Vagina (tissue), 2 donors: ENCODE results near the gene SLC35F1. TPM values are rescaled to one million over a fixed set of nuclear protein-coding genes. Genes with fewer than 3 reads are reported as not detected.
"Not testable (repeated sequence)": the region's sequence is repeated elsewhere in the genome, so short reads cannot be mapped to it uniquely, and the experiment has no call there.

ENCODE experiments used
- DNase-seq, 2 donors: peaks; one replicate each; pipeline ENCODE4 v3.0.0-alpha.2; 2017; ENCODE audit errors: extremely low spot score in 2 of 2
- H3K27ac ChIP-seq: fragments of 200-600 bp; sonication (generic); one replicate; pipeline ENCODE4 v1.5.1; 2019
- H3K27me3 ChIP-seq: fragments of 200-600 bp; sonication (generic); one replicate; pipeline ENCODE4 v1.5.1; 2019
- H3K36me3 ChIP-seq, 2 donors: fragments of 200-600 bp; sonication (generic); one replicate each; pipeline ENCODE4 v1.5.1; 2017 to 2019
- H3K4me1 ChIP-seq: fragments of 200-600 bp; sonication (generic); one replicate; pipeline ENCODE4 v1.5.1; 2019
- H3K4me3 ChIP-seq, 2 donors: fragments of 200-600 bp; sonication (generic); 1 replicate in 1 of 2; 2 replicates in 1 of 2; pipeline ENCODE4 v1.5.1; 2016 to 2019
- H3K9me3 ChIP-seq: fragments of 200-600 bp; sonication (generic); one replicate; pipeline ENCODE4 v1.5.1; 2019
- POLR2A ChIP-seq, 2 donors: fragments of 450-650 bp; IDR thresholded peaks; one replicate each; pipeline ENCODE4 v1.6.1; 2017; ENCODE audit warnings: antibody characterized with exemption in 2 of 2, mild to moderate bottlenecking in 2 of 2, moderate library complexity in 2 of 2
- POLR2AphosphoS5 ChIP-seq, 2 donors: sonication (generic); formaldehyde crosslinking; IDR thresholded peaks; one replicate each; pipeline ENCODE4 v1.9.0; 2017; ENCODE audit warnings: antibody characterized with exemption in 2 of 2, mild to moderate bottlenecking in 2 of 2, low read depth in 1 of 2; ENCODE audit not compliant: insufficient read depth in 1 of 2
- intact Hi-C: fragments of 100-400 bp; cut with DNase I; formaldehyde crosslinking; loops from one replicate; pipeline ENCODE4 v1.15.1; 2023
- total RNA-seq: library from RNA; depleted of rRNA; stranded (reverse); fragments of >200 nt; gene quantifications from one replicate; pipeline ENCODE4 v1.2.3, GENCODE V29; 2016
- TF ChIP-seq, protein P1 (sequence below), 3 experiments: fragments of 450-650 bp in 2 of 3; fragments of 200-600 bp in 1 of 3; sonication (generic) in 1 of 3; IDR thresholded peaks; one replicate each; pipeline ENCODE4 v1.5.1; 2017 to 2019; ENCODE audit warnings: antibody characterized with exemption in 3 of 3, mild to moderate bottlenecking in 2 of 3, moderate library complexity in 2 of 3

The SLC35F1 gene
- total RNA-seq: 2.7 TPM

DNA sequence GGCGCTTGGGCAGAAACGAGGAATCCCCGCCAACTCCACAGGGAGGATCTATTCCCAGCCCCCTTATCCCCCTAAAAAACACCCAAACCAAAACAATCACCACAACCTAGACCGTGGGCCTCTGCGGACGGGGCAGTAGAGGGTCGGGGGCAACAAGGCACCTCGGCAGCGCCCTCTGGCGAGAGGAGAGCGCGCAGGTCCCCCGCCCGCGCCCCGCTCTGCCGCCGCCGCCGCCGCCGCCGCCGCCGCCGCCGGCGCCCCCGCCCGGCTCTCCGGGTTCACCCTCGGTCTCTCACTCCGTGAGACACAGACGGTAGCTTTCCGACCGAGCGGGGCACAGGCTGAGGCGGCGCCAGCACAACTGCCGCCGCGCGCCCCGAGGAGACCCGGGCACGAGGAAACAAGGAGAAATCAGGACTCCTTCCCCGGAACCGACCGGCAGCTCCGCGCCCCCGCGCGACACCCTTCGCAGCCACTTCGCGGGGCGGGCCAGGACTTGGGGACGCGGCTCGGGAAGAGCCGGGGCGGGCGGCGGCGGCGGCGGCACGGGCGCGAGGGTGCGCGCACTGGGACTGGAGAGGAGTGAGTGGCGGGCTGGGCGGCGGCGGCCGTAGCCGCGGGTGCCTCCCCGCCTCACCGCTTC lies at the start of gene SLC35F1:
Gene SLC35F1 (plus strand): TSS at position 307 of the 643 bp plus-strand sequence.
- Histone ChIP-seq H3K27ac (no peak within 1 kb of the TSS), H3K9me3 (no peaks in the 10 kb centered on the region), H3K27me3 (no peaks in the 10 kb centered on the region), H3K36me3 (no peaks in the 10 kb centered on the region), H3K4me1 (peaks cover 9% of the 10 kb centered on the region), H3K4me3 (peak within 1 kb of the TSS; percentile 44 to 63)
- DNase-seq: no peak
- intact Hi-C loops: no loop called here
- TF ChIP-seq POLR2A (IDR thresholded peaks at IDR 0.05): no peak
- TF ChIP-seq POLR2AphosphoS5 (IDR thresholded peaks at IDR 0.05; ENCODE audit: insufficient read depth in 1 of 2, low read depth in 1 of 2): no peak
- TF ChIP-seq, protein P1, sequence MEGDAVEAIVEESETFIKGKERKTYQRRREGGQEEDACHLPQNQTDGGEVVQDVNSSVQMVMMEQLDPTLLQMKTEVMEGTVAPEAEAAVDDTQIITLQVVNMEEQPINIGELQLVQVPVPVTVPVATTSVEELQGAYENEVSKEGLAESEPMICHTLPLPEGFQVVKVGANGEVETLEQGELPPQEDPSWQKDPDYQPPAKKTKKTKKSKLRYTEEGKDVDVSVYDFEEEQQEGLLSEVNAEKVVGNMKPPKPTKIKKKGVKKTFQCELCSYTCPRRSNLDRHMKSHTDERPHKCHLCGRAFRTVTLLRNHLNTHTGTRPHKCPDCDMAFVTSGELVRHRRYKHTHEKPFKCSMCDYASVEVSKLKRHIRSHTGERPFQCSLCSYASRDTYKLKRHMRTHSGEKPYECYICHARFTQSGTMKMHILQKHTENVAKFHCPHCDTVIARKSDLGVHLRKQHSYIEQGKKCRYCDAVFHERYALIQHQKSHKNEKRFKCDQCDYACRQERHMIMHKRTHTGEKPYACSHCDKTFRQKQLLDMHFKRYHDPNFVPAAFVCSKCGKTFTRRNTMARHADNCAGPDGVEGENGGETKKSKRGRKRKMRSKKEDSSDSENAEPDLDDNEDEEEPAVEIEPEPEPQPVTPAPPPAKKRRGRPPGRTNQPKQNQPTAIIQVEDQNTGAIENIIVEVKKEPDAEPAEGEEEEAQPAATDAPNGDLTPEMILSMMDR (IDR thresholded peaks at IDR 0.05): no peak

DNA sequence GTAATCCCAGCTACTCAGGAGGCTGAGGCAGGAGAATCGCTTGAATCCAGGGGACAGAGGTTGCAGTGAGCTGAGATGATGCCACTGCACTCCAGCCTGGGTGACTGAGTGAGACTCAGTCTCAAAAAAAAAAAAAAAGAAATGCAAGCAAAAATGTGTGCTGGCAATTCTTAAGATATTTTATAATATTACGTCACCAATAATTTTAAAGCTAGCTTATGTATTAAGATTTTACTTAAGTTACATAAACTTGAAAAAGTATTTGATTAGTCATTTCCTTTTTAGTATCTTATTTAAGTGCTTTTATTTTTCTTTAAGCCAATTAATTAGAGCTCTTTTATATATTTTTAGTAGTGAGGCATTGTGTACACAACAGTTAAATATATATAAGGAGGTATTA lies 48.5 kb upstream of the SLC35F1 start:
- H3K36me3 ChIP-seq, H3K4me3 ChIP-seq, DNase-seq, H3K4me1 ChIP-seq, H3K9me3 ChIP-seq, H3K27ac ChIP-seq, intact Hi-C loops, H3K27me3 ChIP-seq: not testable (repeated sequence)

DNA sequence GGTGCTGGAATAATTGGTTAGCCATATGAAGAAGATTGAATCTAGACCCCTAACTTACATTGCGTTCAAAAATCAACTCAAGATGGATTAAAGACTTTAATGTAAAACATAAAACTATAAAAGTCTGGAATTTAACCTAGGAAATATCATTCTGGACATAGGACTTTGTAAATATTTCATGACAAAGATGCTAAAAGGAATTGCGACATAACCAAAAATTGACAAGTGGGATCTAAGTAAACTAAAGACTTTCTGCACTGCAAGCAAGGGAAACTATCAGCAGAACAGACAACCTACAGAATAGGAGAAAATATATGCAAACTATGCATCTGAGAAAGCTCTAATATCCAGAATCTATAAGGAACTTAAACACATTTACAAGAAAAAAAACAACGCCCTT lies 45.5 kb upstream of the SLC35F1 start:
- Histone ChIP-seq H3K27ac (no peak overlapping the region), H3K27me3 (no peaks in the 10 kb centered on the region), H3K4me3 (no peak overlapping the region), H3K4me1 (no peaks in the 10 kb centered on the region), H3K36me3 (no peaks in the 10 kb centered on the region), H3K9me3 (no peaks in the 10 kb centered on the region)
- TF ChIP-seq, protein P1 (IDR thresholded peaks at IDR 0.05): no peak
- TF ChIP-seq POLR2A (IDR thresholded peaks at IDR 0.05) (no peak), POLR2AphosphoS5 (IDR thresholded peaks at IDR 0.05; ENCODE audit: insufficient read depth in 1 of 2, low read depth in 1 of 2) (no peak)
- intact Hi-C loops: no loop called here
- DNase-seq: no peak

DNA sequence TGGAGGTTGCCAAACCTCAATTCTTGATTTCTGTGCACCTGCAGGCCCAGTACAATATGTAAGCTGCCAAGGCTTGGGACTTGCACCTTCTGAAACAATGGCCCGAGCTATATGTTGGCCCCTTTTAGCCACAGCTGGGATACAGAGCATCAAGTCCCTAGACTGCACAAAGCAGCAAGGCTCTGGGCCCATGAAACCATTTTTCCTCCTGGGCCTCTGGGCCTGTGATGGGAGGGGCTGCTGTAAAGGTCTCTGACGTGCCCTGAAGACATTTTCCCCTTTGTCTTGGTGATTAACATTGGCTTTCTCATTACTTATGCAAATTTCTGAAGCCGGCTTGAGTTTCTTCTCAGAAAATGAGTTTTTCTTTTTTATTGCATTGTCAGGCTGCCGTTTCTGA lies 40.5 kb upstream of the SLC35F1 start:
- Histone ChIP-seq H3K4me3 (no peak overlapping the region), H3K9me3 (no peaks in the 10 kb centered on the region), H3K27me3 (no peaks in the 10 kb centered on the region), H3K4me1 (no peaks in the 10 kb centered on the region), H3K36me3 (no peaks in the 10 kb centered on the region), H3K27ac (no peak overlapping the region)
- intact Hi-C loops: no loop called here
- no peak for DNase-seq
- no peak for TF ChIP-seq POLR2AphosphoS5 (IDR thresholded peaks at IDR 0.05; ENCODE audit: insufficient read depth in 1 of 2, low read depth in 1 of 2)
- TF ChIP-seq, protein P1 (IDR thresholded peaks at IDR 0.05): no peak
- TF ChIP-seq POLR2A (IDR thresholded peaks at IDR 0.05): no peak

DNA sequence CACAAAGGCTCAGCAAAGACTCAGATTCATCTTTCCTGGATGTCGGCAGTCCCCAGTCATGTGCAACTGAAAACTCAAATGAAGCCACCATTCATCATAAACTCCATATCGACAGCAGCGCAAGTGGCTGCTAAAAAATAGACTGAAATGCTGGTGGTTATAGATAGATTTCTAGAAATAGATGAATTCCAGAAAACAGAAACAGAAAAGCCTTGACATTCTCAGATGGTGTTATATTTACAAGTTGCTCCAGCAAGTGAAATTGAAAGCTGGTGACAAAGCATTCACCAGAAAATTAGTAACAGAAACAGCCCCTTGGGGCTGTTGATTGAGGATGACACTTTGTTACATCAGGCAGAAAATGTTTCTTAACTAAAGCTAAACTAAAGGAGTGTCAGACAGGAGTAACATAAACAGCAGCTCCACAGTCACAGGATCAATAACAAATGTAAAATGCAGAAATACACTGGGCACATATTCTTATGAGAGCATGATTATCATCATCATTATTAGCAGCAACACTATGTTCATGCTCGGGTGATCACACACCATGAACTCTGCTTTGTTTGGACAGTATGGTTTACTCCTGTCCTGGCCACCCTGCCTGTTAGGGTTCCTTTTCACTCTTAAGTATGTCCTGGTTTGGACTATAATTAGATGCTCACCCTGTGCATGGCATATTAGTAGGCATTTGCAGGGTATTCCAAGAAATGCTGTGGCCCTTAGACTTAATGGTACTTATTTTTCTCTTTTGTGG lies 36.4 kb upstream of the SLC35F1 start:
- DNase-seq: no peak
- H3K9me3 ChIP-seq: no peaks in the 10 kb centered on the region
- no peak overlapping the region for H3K27ac ChIP-seq
- H3K27me3 ChIP-seq: no peaks in the 10 kb centered on the region
- no peaks in the 10 kb centered on the region for H3K36me3 ChIP-seq
- no peak for TF ChIP-seq POLR2A (IDR thresholded peaks at IDR 0.05)
- H3K4me1 ChIP-seq: no peaks in the 10 kb centered on the region
- intact Hi-C loops: no loop called here
- H3K4me3 ChIP-seq: no peak overlapping the region

DNA sequence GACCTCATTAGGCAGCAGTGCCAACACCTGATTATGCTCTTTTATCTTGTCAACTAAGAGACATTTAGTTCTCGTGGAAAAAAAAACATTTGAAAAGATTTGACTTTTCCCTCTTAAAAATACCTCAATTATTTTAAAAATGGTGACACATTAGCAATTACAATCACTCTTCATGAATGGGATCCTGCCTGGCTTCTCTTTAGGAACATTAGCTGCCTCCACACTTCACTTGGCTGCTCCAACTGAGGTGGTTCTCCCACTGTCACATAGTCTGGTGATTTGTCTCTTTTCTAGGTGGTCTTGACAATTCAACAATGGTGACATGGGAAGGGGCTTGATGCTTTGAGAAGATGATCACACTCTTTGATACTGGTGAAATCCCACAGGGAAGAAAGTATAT lies 26.2 kb upstream of the SLC35F1 start:
- H3K27me3 ChIP-seq: no peaks in the 10 kb centered on the region
- intact Hi-C loops: no loop called here
- no peak overlapping the region for H3K27ac ChIP-seq
- no peak for DNase-seq
- H3K4me3 ChIP-seq: no peak overlapping the region
- no peaks in the 10 kb centered on the region for H3K4me1 ChIP-seq
- no peaks in the 10 kb centered on the region for H3K36me3 ChIP-seq
- no peaks in the 10 kb centered on the region for H3K9me3 ChIP-seq
- TF ChIP-seq, protein P1 (IDR thresholded peaks at IDR 0.05): no peak
- no peak for TF ChIP-seq POLR2AphosphoS5 (IDR thresholded peaks at IDR 0.05; ENCODE audit: insufficient read depth in 1 of 2, low read depth in 1 of 2)
- no peak for TF ChIP-seq POLR2A (IDR thresholded peaks at IDR 0.05)
